ENCODE measurements around the gene LAT. TPM values are rescaled to one million over a fixed set of nuclear protein-coding genes. Genes with fewer than 3 reads are reported as not detected.
"Not testable (repeated sequence)": the region's sequence is repeated elsewhere in the genome, so short reads cannot be mapped to it uniquely, and the experiment has no call there.

Gene LAT
- total RNA-seq, 4 donors from 2014 or later: 5.6 to 39.6 (median 8.4) TPM

- 93% methylated on average over 3 of the region's 3 CpGs; no CpG with 5 or more reads in 1 of the 2 donors for WGBS, 2 donors (ENCODE audit: low coverage in 1 of 2)
- no peaks in the 10 kb centered on the region for H3K4me1 ChIP-seq
- H3K9me3 ChIP-seq: no peaks in the 10 kb centered on the region
- DNase-seq: no peak
- TF ChIP-seq EP300 (IDR thresholded peaks at IDR 0.05; ENCODE audit: low read depth): no peak
- TF ChIP-seq POLR2A (IDR thresholded peaks at IDR 0.05): no peak
- no peak for TF ChIP-seq POLR2AphosphoS5 (IDR thresholded peaks at IDR 0.05)
- TF ChIP-seq CTCF (IDR thresholded peaks at IDR 0.05): no peak
- in situ Hi-C loops (cut with MboI; ENCODE audit: low pct_ligation_motif_present in 1 of 4, low pct_unique_long_range_greater_than_20kb in 1 of 4, low sequenced_read_pairs in 3 of 4) (no loop called here), intact Hi-C loops (cut with DNase I; ENCODE audit: low total_unique reads) (no loop called here)
- H3K27ac ChIP-seq: no peak overlapping the region
- no peak overlapping the region for H3K4me3 ChIP-seq
- H3K36me3 ChIP-seq: peaks cover 0 to 23% (median 11%) of the 10 kb centered on the region in 4 donors
- H3K27me3 ChIP-seq: no peaks in the 10 kb centered on the region
Observed at GRCh38 chr16:28964072-28964471, 20.8 kb upstream of the LAT start.

- intact Hi-C loops (cut with DNase I; ENCODE audit: low total_unique reads) (no loop called here), in situ Hi-C loops (cut with MboI; ENCODE audit: low pct_ligation_motif_present in 1 of 4, low pct_unique_long_range_greater_than_20kb in 1 of 4, low sequenced_read_pairs in 3 of 4) (no loop called here)
- TF ChIP-seq POLR2A (IDR thresholded peaks at IDR 0.05) (no peak), POLR2AphosphoS5 (IDR thresholded peaks at IDR 0.05) (no peak), EP300 (IDR thresholded peaks at IDR 0.05; ENCODE audit: low read depth) (no peak), CTCF (IDR thresholded peaks at IDR 0.05) (no peak)
- no peak for DNase-seq
- H3K27me3 ChIP-seq: no peaks in the 10 kb centered on the region
- H3K4me3 ChIP-seq: no peak overlapping the region
- H3K9me3 ChIP-seq: no peaks in the 10 kb centered on the region
- no peak overlapping the region for H3K27ac ChIP-seq
- 86 to 89% methylated on average over 1 to 2 of the region's 2 CpGs for WGBS, 2 donors (ENCODE audit: low coverage in 1 of 2)
- peaks cover 0 to 23% (median 9%) of the 10 kb centered on the region in 4 donors for H3K36me3 ChIP-seq
- H3K4me1 ChIP-seq: no peaks in the 10 kb centered on the region
Observed at GRCh38 chr16:28964496-28964895, 20.4 kb upstream of the LAT start.

GRCh38 chr16:28967156-28967555 lies 17.7 kb upstream of the LAT start:
- in situ Hi-C loops (cut with MboI; ENCODE audit: low pct_ligation_motif_present in 1 of 4, low pct_unique_long_range_greater_than_20kb in 1 of 4, low sequenced_read_pairs in 3 of 4) (no loop called here), intact Hi-C loops (cut with DNase I; ENCODE audit: low total_unique reads) (no loop called here)
- H3K9me3 ChIP-seq: no peaks in the 10 kb centered on the region
- no peak overlapping the region for H3K4me3 ChIP-seq
- no peaks in the 10 kb centered on the region for H3K27me3 ChIP-seq
- peaks cover 0 to 17% (median 5%) of the 10 kb centered on the region in 4 donors for H3K36me3 ChIP-seq
- no peaks in the 10 kb centered on the region for H3K4me1 ChIP-seq
- no peak overlapping the region for H3K27ac ChIP-seq
- 80 to 87% methylated on average over 3 to 4 of the region's 4 CpGs for WGBS, 2 donors (ENCODE audit: low coverage in 1 of 2)
- no peak for DNase-seq
- TF ChIP-seq POLR2AphosphoS5 (IDR thresholded peaks at IDR 0.05) (no peak), POLR2A (IDR thresholded peaks at IDR 0.05) (no peak), EP300 (IDR thresholded peaks at IDR 0.05; ENCODE audit: low read depth) (no peak), CTCF (IDR thresholded peaks at IDR 0.05) (no peak)

GRCh38 chr16:28969696-28970095 lies 15.2 kb upstream of the LAT start:
- H3K4me1 ChIP-seq; intact Hi-C loops (cut with DNase I; ENCODE audit: low total_unique reads); H3K27ac ChIP-seq; H3K4me3 ChIP-seq; DNase-seq; H3K36me3 ChIP-seq; in situ Hi-C loops (cut with MboI; ENCODE audit: low pct_ligation_motif_present in 1 of 4, low pct_unique_long_range_greater_than_20kb in 1 of 4, low sequenced_read_pairs in 3 of 4); H3K27me3 ChIP-seq; H3K9me3 ChIP-seq: not testable (repeated sequence)
- WGBS, 2 donors (ENCODE audit: low coverage in 1 of 2): 85 to 100% methylated on average over 1 to 2 of the region's 2 CpGs

GRCh38 chr16:28974007-28974436 lies 10.8 kb upstream of the LAT start:
- in situ Hi-C loops (cut with MboI; ENCODE audit: low pct_ligation_motif_present in 1 of 4, low pct_unique_long_range_greater_than_20kb in 1 of 4, low sequenced_read_pairs in 3 of 4) (no loop called here), intact Hi-C loops (cut with DNase I; ENCODE audit: low total_unique reads) (no loop called here)
- H3K4me1 ChIP-seq: peaks cover 6 to 20% (median 15%) of the 10 kb centered on the region in 4 donors
- peak; percentile 59 for DNase-seq
- no peaks in the 10 kb centered on the region for H3K9me3 ChIP-seq
- no peaks in the 10 kb centered on the region for H3K36me3 ChIP-seq
- no peaks in the 10 kb centered on the region for H3K27me3 ChIP-seq
- 1% methylated on average over 10 to 17 of the region's 17 CpGs for WGBS, 2 donors (ENCODE audit: low coverage in 1 of 2)
- H3K27ac ChIP-seq: peak overlapping the region; percentile 69 to 89 (median 85)
- H3K4me3 ChIP-seq: peak overlapping the region; percentile 60 to 89 (median 79)
- TF ChIP-seq POLR2A (IDR thresholded peaks at IDR 0.05) (no peak), CTCF (IDR thresholded peaks at IDR 0.05) (peak; percentile 44 to 64 (median 47))
